HEK293T (cell line): ENCODE results near the gene STRC.

Experiments
- CTCF ChIA-PET: fragments of 350-600 bp; formaldehyde crosslinking; extraction: SDS; loops from one replicate; lab custom pipeline; 2021; ENCODE audit warnings: antibody characterized with exemption, inconsistent platforms; lab: Yijun Ruan, JAX
- POLR2A ChIA-PET: fragments of 350-600 bp; formaldehyde crosslinking; extraction: SDS; loops from one replicate; lab custom pipeline; 2020; ENCODE audit warnings: antibody characterized with exemption, inconsistent platforms; lab: Yijun Ruan, JAX
- DNase-seq: peaks from one replicate; pipeline ENCODE4 v3.0.0; 2012; ENCODE audit warnings: mixed read lengths; ENCODE audit errors: extremely low spot score
- ARNT ChIP-seq: fragments of 450-650 bp; IDR thresholded peaks from 2 replicates; pipeline ENCODE4 v1.6.1; 2017; ENCODE audit warnings: mild to moderate bottlenecking
- L3MBTL2 ChIP-seq: fragments of 450-650 bp; conservative IDR thresholded peaks from 2 replicates; pipeline ENCODE4 v1.6.1; 2016; ENCODE audit warnings: mild to moderate bottlenecking
- NFRKB ChIP-seq: fragments of 450-650 bp; IDR thresholded peaks from 2 replicates; pipeline ENCODE4 v1.6.1; 2016; ENCODE audit warnings: mild to moderate bottlenecking, moderate library complexity

The STRC gene

DNA sequence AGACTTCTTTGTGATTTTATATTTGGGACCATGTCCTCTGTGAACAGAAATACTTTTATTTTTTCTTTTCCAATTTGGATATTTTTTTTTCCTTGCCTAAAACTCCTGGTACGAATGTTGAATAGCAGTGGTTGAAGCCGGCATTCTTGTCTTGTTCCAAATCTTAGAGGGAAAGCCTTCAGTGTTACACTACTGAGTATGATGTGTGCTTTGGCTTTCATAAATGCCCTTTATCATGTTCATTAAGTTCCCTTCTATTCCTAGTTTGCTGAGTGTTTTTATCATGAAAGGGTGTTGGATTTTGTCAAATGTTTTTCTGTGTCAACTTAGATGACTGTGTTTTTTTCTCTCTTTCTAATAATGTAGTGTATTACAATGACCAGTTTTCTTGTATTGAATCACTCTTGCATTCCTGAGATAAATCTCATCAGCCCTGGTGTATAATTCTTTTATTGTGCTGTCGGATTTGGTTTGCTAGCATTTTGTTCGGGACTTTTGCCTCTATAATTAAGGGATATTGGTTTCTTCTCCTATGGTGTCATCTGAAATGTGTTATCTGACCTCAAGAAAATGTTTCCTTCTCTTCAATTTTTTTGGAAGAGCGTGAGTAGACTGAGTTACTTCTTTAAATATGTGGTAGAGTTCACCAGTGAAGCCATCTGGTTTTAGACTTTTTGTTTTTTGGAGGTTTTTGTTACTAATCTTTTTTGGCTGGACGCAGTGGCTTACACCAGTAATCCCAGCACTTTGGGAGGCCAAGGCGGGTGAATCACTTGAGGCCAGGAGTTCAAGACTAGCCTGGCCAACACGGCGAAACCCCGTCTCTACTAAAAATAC lies 67.9 kb downstream of the STRC start:
- TF ChIP-seq L3MBTL2, result no peak
- TF ChIP-seq NFRKB, result no peak
- no peak for TF ChIP-seq ARNT
- CTCF ChIA-PET, result no interaction called here
- POLR2A ChIA-PET, result no interaction called here
- no peak for DNase-seq
